Natural killer cell (primary cell): ENCODE results near the gene MAP4K2. TPM values are rescaled to one million over a fixed set of nuclear protein-coding genes. Genes with fewer than 3 reads are reported as not detected.
A peak's percentile ranks its signal among the peaks of the same experiment; 100 is the strongest.

Experiments
- ATAC-seq, 3 donors: fragments of 150-1000 bp in 2 of 3; fragments of 200-7000 bp in 1 of 3; cut with Tn5 transposase; 1 replicate in 1 of 3; 2 replicates in 2 of 3; pipeline ENCODE4 v1.10.0; 2021; ENCODE audit warnings: mild to moderate bottlenecking in 2 of 3, moderate library complexity in 2 of 3
- DNase-seq, 2 donors: peaks; one replicate each; pipeline versions ENCODE4 v3.0.0 to v3.0.0-alpha.2; 2013 to 2021; ENCODE audit warnings: mixed read lengths in 1 of 2
- H3K27ac ChIP-seq: one replicate; pipeline ENCODE4 v1.5.1; 2013; ENCODE audit warnings: mild to moderate bottlenecking, low read length
- H3K27me3 ChIP-seq: one replicate; pipeline ENCODE4 v1.6.1; 2013; ENCODE audit warnings: low read length; ENCODE audit not compliant: control insufficient read depth, insufficient read depth
- H3K36me3 ChIP-seq: one replicate; pipeline ENCODE4 v1.6.1; 2013; ENCODE audit warnings: low read length; ENCODE audit not compliant: control insufficient read depth, insufficient read depth
- H3K4me1 ChIP-seq: one replicate; pipeline ENCODE4 v1.6.1; 2013; ENCODE audit warnings: low read length; ENCODE audit not compliant: control insufficient read depth, insufficient read depth
- H3K4me3 ChIP-seq: one replicate; pipeline ENCODE4 v1.5.1; 2013; ENCODE audit warnings: low read length
- H3K9me3 ChIP-seq: one replicate; pipeline ENCODE4 v1.6.1; 2013; ENCODE audit warnings: low read length; ENCODE audit not compliant: control insufficient read depth, insufficient read depth
- H3K27ac Mint-ChIP-seq, 2 donors: one replicate each; pipeline ENCODE4 v1.8.0; 2022; ENCODE audit warnings: mild to moderate bottlenecking in 2 of 2, mixed read lengths in 2 of 2, moderate library complexity in 1 of 2
- H3K27me3 Mint-ChIP-seq, 2 donors: one replicate each; pipeline ENCODE4 v1.8.0; 2022; ENCODE audit warnings: low read depth in 2 of 2, mixed read lengths in 2 of 2
- H3K36me3 Mint-ChIP-seq: one replicate; pipeline ENCODE4 v1.8.0; 2022; ENCODE audit warnings: mixed read lengths
- H3K4me1 Mint-ChIP-seq, 2 donors: one replicate each; pipeline ENCODE4 v1.8.0; 2022; ENCODE audit warnings: mixed read lengths in 2 of 2
- H3K4me3 Mint-ChIP-seq: one replicate; pipeline ENCODE4 v1.8.0; 2022; ENCODE audit warnings: mild to moderate bottlenecking, moderate library complexity, mixed read lengths
- H3K9me3 Mint-ChIP-seq, 2 donors: one replicate each; pipeline ENCODE4 v1.8.0; 2022; ENCODE audit warnings: mixed read lengths in 2 of 2
- WGBS: methylation state at CpG from one replicate; pipeline ENCODE4 v1.1.7; 2013; ENCODE audit warnings: missing lambda C conversion rate; ENCODE audit not compliant: insufficient coverage; 5-methylcytosine and 5-hydroxymethylcytosine counted together
- intact Hi-C: fragments of 100-400 bp; cut with micrococcal nuclease; formaldehyde crosslinking; loops from one replicate; pipeline ENCODE4 v1.14.2; 2022
- total RNA-seq, 4 donors: library from RNA; stranded (reverse); fragments of 120-200 nt in 1 of 4; gene quantifications; one replicate each; pipeline versions ENCODE4 v1.2.3 to v1.2.4, GENCODE V29; 2013 to 2022
- TF ChIP-seq, protein P1 (sequence below): fragments of 200-600 bp; IDR thresholded peaks from one replicate; pipeline ENCODE4 v1.8.0; 2022; ENCODE audit warnings: antibody characterized with exemption

The MAP4K2 gene
- total RNA-seq, 3 donors from 2014 or later (not counting 1 experiment from before 2014, with no cell fraction given) = 38.3 to 40.6 (median 38.7) TPM

- Histone ChIP-seq H3K27ac (no peak overlapping the region), H3K27me3 (no peaks in the 10 kb centered on the region), H3K9me3 (no peaks in the 10 kb centered on the region), H3K4me3 (no peak overlapping the region), H3K4me1 (no peaks in the 10 kb centered on the region), H3K36me3 (peaks cover 19% of the 10 kb centered on the region)
- no peak for ATAC-seq
- Mint-ChIP-seq H3K36me3 (no peaks in the 10 kb centered on the region), H3K27me3 (no peaks in the 10 kb centered on the region), H3K4me3 (no peak overlapping the region), H3K9me3 (no peaks in the 10 kb centered on the region), H3K27ac (no peak overlapping the region), H3K4me1 (no peaks in the 10 kb centered on the region)
- TF ChIP-seq, protein P1, sequence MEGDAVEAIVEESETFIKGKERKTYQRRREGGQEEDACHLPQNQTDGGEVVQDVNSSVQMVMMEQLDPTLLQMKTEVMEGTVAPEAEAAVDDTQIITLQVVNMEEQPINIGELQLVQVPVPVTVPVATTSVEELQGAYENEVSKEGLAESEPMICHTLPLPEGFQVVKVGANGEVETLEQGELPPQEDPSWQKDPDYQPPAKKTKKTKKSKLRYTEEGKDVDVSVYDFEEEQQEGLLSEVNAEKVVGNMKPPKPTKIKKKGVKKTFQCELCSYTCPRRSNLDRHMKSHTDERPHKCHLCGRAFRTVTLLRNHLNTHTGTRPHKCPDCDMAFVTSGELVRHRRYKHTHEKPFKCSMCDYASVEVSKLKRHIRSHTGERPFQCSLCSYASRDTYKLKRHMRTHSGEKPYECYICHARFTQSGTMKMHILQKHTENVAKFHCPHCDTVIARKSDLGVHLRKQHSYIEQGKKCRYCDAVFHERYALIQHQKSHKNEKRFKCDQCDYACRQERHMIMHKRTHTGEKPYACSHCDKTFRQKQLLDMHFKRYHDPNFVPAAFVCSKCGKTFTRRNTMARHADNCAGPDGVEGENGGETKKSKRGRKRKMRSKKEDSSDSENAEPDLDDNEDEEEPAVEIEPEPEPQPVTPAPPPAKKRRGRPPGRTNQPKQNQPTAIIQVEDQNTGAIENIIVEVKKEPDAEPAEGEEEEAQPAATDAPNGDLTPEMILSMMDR = no peak
- no peak for DNase-seq
- 97% methylated on average over 7 of the region's 9 CpGs for WGBS
- intact Hi-C loops = no loop called here
Observed at GRCh38 chr11:64788321-64789215, 14.4 kb downstream of the MAP4K2 start.

DNA sequence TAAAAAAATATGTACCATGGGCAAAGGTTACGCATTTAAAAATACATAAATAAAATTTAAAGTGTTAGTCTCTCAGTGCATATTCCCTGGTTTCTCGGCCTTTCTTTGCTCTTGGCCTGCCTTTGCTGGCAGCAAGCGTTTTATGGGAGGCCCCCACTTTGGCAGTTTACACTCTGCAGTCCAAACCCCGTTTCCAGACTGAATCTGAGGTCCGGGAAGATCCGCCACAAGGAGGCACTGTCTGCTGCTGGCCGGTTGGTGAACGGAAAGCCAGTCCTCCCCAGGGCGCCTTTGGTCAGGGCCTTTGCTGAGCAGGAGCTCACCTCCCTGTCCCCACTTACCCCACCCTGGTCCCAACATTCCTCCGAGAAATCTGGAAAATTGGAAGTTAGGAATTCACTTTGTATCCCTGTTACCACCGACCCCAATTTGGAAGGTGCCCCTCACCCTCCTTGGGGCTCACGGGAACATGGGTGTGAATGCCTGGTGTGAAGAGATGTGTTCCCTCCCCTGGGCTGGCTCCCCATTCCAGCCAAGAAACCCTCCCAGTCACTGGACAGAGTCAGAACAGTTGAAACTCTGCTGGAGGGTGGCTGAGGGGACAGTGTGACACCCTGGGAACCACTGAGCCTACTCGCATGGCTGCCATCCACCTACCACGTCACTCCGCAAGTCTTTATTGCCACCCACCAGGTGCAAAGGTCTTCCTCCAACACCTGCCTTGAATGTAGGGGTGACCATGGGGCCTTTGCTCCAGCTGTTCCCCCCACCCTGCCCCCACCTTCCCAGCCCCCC is 15.3 kb downstream of the MAP4K2 start:
- no peak overlapping the region for H3K27ac ChIP-seq
- intact Hi-C loops = loop anchor here (1.0 kb wide), 1 partner anchor 107 kb away; no protein-coding TSS in a partner anchor
- ATAC-seq (peak; percentile 67 to 92 (median 78)), DNase-seq (peak; percentile 55 to 77)
- H3K9me3 Mint-ChIP-seq = no peaks in the 10 kb centered on the region
- no peak overlapping the region for H3K4me3 Mint-ChIP-seq
- H3K27me3 Mint-ChIP-seq = no peaks in the 10 kb centered on the region
- H3K4me1 ChIP-seq = no peaks in the 10 kb centered on the region
- TF ChIP-seq, protein P1 = peak; percentile 65
- peaks cover 19% of the 10 kb centered on the region for H3K36me3 ChIP-seq
- no peak overlapping the region for H3K4me3 ChIP-seq
- H3K27me3 ChIP-seq = no peaks in the 10 kb centered on the region
- no peak overlapping the region for H3K27ac Mint-ChIP-seq
- H3K9me3 ChIP-seq = no peaks in the 10 kb centered on the region
- no peaks in the 10 kb centered on the region for H3K4me1 Mint-ChIP-seq
- 54% methylated on average over 13 of the region's 15 CpGs for WGBS
- no peaks in the 10 kb centered on the region for H3K36me3 Mint-ChIP-seq

DNA sequence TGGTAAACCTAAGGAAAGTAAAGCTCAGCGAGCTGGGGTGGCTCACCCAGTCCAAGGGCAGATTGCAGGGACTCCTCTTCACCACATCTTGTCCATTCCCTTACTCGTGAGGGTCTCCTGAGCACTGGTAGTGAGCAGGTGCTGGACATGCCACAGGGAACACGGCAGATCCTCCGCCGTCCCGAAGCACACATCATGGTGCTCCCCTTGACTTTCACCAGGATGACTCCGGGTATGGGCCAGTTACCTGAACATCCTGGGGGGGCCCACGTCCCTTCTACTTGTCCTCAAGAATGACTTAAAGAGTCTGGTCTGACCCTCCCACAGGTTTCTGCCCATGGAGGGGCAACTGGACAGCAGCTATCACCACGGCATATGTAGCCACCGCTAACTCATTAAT is 16.7 kb downstream of the MAP4K2 start:
- DNase-seq (no peak), ATAC-seq (no peak)
- H3K9me3 ChIP-seq = no peaks in the 10 kb centered on the region
- H3K27ac Mint-ChIP-seq = no peak overlapping the region
- H3K27ac ChIP-seq = no peak overlapping the region
- no peaks in the 10 kb centered on the region for H3K36me3 Mint-ChIP-seq
- no peak overlapping the region for H3K4me3 Mint-ChIP-seq
- no peaks in the 10 kb centered on the region for H3K27me3 ChIP-seq
- TF ChIP-seq, protein P1 = no peak
- no peaks in the 10 kb centered on the region for H3K4me1 Mint-ChIP-seq
- H3K9me3 Mint-ChIP-seq = no peaks in the 10 kb centered on the region
- no peaks in the 10 kb centered on the region for H3K27me3 Mint-ChIP-seq
- no peaks in the 10 kb centered on the region for H3K4me1 ChIP-seq
- no peak overlapping the region for H3K4me3 ChIP-seq
- intact Hi-C loops = no loop called here
- WGBS = 95% methylated on average over 10 of the region's 10 CpGs
- peaks cover 19% of the 10 kb centered on the region for H3K36me3 ChIP-seq
